HG03571 (cell line): Measurements from ENCODE around the gene ME3.
"Not testable (repeated sequence)": the region's sequence is repeated elsewhere in the genome, so short reads cannot be mapped to it uniquely, and the experiment has no call there.

Source experiments
- ATAC-seq: cut with Tn5 transposase; IDR thresholded peaks from one replicate; pipeline ENCODE4 v1.9.1; 2021; ENCODE audit not compliant: unreplicated experiment

The ME3 gene

GRCh38 chr11:86565801-86566312 lies 106.6 kb downstream of the ME3 start:
- no peak for ATAC-seq

- ATAC-seq, result no peak
Measured at GRCh38 chr11:86565388-86565787, 107.0 kb downstream of the ME3 start.

- ATAC-seq, result not testable (repeated sequence)
Measured at GRCh38 chr11:86562842-86563241, 109.6 kb downstream of the ME3 start.

- ATAC-seq, result no peak
Measured at GRCh38 chr11:86559311-86559945, 113.0 kb downstream of the ME3 start.

- no peak for ATAC-seq
Measured at GRCh38 chr11:86558841-86559240, 113.6 kb downstream of the ME3 start.

GRCh38 chr11:86558207-86558606 lies 114.2 kb downstream of the ME3 start:
- no peak for ATAC-seq

- ATAC-seq, result no peak
Measured at GRCh38 chr11:86555866-86556265, 116.5 kb downstream of the ME3 start.

GRCh38 chr11:86555401-86555800 lies 117.0 kb downstream of the ME3 start:
- no peak for ATAC-seq

- no peak for ATAC-seq
Measured at GRCh38 chr11:86553265-86553664, 119.2 kb downstream of the ME3 start.

GRCh38 chr11:86551288-86552092 lies 120.9 kb downstream of the ME3 start:
- ATAC-seq, result no peak

- ATAC-seq, result no peak
Measured at GRCh38 chr11:86550757-86551156, 121.7 kb downstream of the ME3 start.

- ATAC-seq, result no peak
Measured at GRCh38 chr11:86548271-86548917, 124.0 kb downstream of the ME3 start.

GRCh38 chr11:86547727-86548126 lies 124.7 kb downstream of the ME3 start:
- ATAC-seq, result no peak

- ATAC-seq, result not testable (repeated sequence)
Measured at GRCh38 chr11:86541299-86541698, 131.1 kb downstream of the ME3 start.

- no peak for ATAC-seq
Measured at GRCh38 chr11:86538223-86538548, 134.2 kb downstream of the ME3 start.

GRCh38 chr11:86537541-86538222 lies 134.7 kb downstream of the ME3 start:
- ATAC-seq, result no peak

GRCh38 chr11:86535773-86536172 lies 136.6 kb downstream of the ME3 start:
- ATAC-seq, result no peak

GRCh38 chr11:86524620-86525352 lies 147.6 kb downstream of the ME3 start:
- no peak for ATAC-seq

- ATAC-seq, result no peak
Measured at GRCh38 chr11:86523738-86524619, 148.4 kb downstream of the ME3 start.

GRCh38 chr11:86522512-86522911 lies 149.9 kb downstream of the ME3 start:
- ATAC-seq, result not testable (repeated sequence)
